ENCODE results near the gene SEC14L5.

Gene SEC14L5

DNA sequence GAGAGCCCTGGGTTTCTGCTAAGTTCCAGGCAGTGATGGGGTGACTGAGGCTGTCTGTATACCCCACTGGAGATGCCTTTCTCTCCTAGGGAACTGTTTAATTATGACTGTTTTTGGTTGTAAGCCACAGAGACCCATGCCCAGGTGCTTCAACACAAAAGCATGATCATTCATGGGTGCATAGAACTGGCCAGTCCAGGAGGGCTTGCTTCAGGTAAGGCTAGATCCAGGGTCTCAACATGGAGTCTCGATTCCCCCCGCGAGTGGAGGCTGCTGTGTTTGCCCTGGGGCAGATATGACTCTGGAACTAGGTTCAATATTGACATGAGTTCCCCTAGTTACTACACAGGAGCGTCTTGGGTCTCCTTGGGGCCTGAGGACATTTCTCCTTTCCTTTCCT lies 57.8 kb downstream of the SEC14L5 start:
- no peak for DNase-seq (ENCODE audit: low spot score)

DNA sequence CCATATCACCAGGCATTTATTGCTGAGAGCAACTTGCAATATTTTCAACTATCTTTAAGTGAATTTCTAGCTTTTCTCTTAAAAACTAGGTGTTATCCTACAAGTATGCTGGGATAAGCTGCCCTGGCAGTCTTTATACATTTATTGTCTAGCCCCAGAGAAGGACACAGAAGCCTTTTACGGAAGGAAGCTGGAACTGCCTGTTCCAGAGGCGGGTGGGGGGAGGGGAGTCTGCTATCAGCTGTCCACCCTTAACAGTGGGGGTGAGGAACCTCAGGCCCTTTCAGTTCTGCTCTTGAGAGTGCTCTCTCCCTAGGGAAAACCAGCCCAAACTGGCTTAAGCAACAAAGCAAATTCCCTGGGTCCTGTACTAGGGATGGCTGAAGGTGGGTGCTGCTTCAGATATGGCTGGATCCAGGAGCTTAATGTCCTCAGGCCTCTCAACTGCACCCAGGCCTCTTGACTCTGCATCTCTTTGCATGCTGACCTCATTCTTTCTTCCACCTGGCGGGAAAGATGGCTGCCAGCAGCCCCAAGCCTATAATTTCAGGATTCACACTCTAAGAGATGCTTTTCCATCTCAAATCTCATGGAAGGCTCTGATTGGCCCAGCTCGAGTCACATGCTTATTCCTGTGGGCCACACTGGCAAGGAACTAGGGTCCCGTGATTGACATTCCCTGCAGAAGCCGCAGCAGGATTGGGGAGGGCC lies 59.0 kb downstream of the SEC14L5 start:
- DNase-seq (ENCODE audit: low spot score), result no peak

DNA sequence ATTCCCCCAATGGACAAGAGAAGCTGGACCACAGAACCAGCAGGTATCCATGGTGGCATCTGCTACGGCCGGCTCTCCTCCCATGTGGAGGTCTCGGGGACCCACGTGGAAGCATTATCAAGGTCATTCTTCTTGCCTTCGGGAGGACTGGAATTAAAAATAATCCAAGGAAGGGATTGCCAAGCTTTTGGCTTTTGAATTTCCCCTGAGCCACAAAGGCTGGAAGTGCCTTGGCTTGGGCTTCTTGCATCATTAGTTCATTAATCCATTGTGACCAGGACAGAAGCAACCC lies 59.5 kb downstream of the SEC14L5 start:
- DNase-seq (ENCODE audit: low spot score), result no peak

DNA sequence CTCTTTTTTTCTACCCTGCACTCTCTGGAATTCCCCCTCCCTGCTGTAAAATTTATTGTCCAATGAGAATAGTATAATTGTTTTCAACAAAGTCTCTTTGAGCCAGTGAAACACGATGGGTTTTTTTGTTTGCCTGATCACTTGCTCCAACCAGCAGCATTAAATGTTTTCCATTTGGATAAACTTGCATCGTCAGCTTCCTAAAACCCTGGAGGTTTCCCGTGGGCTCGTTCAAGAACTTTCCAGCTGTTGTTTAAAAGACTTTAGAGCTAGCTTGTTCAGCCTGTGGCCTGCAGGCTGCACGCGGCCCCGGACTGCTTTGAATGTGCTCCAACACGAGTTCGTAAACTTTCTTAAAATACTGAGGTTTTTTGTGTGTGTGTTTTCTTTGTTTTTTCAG lies 60.7 kb downstream of the SEC14L5 start:
- DNase-seq (ENCODE audit: low spot score), result no peak

DNA sequence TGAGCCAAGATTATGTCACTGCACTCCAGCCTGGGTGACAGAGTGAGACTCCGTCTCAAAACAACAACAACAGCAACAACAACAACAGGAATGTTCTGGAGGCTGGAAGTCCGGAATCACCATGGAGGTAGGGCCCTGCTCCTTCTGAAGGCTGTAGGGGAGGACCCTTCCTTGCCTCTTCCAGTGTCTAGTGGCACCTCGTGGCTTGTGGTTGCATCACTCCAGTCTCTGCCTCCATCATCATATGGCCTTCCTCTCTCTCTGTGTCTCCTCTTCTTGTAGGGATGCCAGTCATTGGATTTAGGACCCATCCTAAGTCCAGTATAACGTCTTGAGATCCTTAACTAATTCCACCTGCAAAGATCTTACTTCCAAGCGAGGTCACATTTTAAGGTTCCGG lies 61.6 kb downstream of the SEC14L5 start:
- no peak for DNase-seq (ENCODE audit: low spot score)

DNA sequence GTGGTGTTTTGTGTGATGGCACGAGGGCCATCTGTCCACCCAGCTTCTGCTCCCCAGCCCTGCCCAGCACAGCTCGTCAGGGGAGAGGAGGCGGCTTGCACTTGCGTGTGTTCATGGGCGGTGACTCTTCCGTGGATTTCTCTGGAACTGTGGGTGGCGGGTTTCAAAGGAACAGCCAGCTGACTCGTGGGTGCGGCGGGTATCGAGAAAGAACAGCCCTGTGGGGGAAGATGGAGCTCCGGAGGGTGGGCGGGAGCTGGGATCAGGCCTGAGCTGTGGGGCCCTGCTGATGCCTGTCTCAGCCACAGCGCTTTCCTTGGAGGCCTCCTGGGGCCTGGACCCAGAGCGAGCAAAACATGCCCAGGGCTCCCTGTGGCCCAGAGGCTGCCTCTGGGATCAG lies 62.4 kb downstream of the SEC14L5 start:
- no peak for DNase-seq (ENCODE audit: low spot score)

DNA sequence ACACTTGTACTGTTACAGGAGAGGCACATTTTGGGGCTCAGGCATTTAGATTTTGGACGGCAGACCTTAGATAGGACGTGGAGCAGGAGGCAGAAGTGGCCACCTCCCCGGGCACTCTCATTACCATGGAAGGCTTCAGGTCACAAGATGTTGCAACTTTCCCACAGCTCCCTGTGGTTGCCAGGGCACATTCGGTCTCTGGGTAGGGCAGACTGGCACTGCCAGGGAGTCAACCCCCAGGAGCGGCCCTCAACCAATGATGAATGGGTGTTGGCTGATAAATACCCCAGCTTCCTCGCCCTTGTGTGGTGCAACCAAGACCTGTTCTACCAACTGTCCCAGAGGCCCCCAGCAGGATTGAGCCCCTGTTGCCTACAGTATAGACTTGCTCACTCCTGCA lies 64.4 kb downstream of the SEC14L5 start:
- DNase-seq (ENCODE audit: low spot score), result no peak

DNA sequence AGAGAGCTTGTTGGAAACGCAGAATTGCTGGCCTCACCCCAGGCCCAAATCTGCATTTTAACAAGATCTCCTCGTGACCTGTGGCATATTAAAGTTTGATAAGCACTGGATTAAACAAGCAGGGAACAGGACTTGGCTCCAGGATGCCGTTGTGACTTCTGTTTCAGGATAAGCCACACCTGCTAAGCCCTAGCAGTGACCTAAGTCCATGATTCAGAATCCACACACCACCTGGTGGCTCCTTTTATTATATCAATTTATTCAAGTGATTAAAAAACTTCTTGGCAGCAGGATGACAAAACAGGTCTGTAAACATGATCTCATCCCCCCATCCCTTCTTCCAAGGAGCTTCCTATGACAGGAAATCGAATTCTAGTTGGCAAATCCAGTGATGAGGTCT lies 66.5 kb downstream of the SEC14L5 start:
- no peak for DNase-seq (ENCODE audit: low spot score)

DNA sequence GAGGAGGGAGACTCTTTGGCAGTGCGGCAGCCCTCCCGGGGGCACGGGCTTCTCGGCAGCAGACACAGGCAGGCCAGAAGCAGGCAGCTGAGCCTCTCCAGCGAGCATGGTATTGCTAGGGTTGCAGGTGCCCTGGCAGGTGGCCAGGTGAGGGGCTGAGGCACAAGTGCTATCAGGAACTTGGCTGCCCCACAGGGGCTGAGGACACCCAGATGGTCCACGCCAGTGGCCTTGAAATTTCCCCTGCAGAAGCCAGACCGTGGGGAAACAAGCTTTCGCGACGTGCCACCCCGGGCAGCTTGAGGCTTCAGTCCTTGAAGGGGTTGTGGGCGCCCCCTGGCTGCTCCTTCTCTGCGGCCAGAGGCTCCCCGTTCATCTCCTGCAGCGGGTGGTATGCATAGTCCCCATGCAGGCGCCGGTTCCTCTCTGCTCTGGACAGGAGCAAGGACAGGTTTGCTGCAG lies 67.1 kb downstream of the SEC14L5 start:
- DNase-seq (ENCODE audit: low spot score), result no peak

DNA sequence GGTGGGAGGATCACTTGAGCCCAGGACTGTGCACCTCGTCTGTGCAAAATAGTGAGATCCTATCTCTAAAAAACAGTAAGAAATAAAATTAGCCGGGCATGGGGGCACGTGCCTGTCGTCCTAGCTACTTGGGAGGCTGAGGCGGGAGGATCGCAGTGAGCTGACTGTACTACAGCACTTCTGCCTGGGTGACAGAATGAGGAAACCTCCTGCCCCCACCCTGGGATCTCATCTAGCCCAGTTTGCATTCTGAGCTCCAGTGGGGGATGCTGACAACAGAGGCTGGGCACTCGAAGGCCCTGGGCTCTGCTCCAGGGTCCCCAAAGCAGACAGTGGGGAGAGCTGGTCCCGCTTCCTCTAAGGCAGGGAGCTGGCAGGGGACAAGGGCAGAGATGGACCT lies 68.5 kb downstream of the SEC14L5 start:
- no peak for DNase-seq (ENCODE audit: low spot score)

DNA sequence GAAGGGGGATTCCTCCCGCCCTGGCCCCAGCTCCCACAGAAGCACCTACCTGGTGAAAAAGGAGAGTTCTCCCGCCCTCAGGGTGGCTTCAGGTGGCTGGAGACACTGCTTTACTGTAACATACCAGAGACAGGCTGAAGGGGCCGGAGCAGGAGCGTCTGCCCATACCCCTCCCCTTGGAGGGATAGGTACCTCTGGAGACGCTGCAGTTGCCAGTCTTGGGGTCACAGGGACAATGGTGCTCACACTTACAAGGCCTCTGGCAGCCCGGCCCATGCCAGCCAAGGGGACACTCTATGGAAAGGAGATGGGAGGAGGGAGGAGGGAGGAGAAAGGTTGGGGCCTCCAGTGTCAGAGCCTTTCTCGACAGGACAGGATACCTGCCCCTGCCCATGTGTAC lies 69.0 kb downstream of the SEC14L5 start:
- no peak for DNase-seq (ENCODE audit: low spot score)

DNA sequence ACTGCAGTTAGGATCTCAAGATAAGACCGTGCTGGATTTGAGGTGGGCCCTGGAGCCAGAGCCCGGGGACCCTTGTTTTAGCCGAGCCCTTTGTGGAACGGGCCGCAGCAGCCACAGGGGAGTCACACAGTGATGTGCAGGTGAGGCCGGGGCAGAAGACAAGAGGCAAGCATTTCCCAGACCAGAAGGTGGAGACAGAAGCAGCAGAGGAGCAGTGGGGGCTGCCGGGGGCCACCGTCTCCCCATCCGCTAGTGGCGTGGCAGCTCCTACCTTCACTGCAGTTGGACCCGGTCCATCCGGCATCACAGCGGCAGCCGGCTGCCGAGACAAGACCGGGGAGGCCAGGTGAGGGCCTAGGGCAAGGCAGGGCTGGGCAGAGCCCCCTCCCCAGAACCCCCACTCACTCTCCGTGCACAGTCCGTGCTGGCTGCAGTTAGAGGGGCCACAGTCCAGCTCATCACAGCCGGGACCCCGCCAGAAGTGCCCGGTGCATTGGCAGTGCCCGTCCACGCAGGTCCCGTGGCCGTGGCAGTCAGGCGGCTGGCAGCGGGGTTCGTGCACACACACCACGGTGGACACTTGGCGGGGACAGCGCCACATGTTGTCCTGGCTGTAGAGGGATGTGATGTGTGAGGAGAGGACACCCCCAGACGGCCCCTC lies 69.6 kb downstream of the SEC14L5 start:
- no peak for DNase-seq (ENCODE audit: low spot score)

DNA sequence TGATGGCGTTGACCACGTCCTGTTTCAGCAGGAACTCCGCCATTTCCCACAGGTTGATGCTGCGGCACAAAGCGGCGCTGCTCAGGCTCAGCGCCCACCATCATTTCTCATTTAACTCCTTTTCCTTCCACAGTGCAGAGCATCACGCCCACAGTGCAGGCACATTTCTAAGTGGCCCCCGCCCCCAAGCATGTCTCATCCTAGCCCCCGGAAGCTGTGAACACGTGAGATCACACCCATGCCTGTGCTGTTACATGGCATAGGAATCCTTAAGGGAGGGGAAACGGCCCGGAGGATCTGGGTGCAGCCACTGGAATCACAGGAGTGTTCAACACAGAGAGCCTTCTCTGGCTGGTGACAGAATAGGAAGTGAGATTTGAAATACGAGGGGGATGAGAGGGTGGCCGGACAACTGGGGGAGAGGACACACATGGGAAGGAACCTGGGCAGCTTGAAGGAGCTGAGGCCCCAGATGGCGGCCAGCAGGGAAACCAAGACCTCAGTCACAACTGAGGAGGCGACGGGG lies 70.9 kb downstream of the SEC14L5 start:
- DNase-seq (ENCODE audit: low spot score), result no peak

DNA sequence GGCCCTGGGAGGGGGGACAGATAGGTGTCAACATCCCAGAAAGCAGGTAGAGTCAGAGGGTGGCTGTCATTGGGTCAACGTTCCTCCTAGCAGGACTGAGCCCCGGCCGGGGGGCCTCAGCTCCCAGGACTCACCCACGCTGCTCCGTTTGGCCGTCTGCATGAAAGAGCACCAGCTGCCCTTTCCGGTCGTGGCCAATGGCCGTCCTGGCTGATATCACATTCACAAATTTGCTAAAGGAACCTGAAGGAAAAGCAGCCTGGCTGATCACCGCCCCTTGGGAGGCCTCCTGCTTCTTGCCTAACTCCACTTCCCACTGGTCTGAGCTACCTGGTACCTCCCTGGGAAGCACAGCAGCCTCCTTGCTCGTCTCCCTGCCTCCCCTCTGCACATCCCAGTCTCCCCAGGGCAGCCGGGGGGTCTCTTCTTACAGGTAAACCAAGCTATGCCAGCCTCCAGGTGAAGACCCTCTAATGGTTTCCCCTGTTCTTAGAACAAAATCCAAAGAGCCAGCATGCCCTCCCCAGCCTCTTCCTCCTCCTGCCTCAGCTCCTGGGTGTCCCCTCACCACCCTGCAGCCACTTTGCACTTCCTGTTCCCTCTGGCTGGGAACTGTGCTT lies 72.2 kb downstream of the SEC14L5 start:
- no peak for DNase-seq (ENCODE audit: low spot score)

DNA sequence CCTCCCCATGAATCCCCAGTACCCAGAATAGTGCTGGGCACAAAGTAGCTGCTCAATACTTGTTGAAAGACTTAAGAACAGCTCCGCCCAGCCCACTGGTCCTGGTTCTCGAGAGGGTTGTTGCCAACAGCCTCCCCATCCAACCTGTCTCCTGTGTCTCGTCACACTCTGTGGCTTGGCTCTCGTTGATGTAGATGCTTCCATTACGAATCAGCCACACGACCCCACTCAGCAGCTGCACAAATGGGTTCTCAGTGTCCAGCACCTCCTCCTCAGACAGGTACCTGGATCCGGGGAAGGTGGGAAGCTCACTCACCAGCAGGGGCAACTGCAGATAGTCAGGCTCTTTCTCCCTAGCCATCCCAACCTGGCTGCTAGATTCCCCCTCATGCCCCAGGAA lies 73.5 kb downstream of the SEC14L5 start:
- no peak for DNase-seq (ENCODE audit: low spot score)

DNA sequence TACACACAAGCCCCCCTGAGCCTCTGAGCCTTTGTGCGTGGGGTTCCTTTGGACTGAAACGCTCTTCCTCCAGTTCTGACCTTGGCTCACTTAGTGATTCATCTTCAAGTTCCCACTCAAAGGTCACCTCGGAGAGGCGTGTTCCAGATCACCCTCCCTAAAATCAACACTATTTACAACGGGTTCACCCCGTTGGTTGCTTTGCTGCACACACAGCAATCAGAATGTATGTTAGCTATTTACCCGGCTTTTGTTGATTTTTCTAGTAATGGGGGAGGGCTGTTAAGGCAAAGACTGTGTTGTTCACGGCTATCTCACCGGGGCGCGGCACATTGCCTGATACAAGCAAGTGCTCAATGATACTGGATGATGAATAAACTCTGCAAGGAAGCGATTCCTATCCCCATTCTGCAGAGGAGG lies 74.6 kb downstream of the SEC14L5 start:
- DNase-seq (ENCODE audit: low spot score), result no peak

DNA sequence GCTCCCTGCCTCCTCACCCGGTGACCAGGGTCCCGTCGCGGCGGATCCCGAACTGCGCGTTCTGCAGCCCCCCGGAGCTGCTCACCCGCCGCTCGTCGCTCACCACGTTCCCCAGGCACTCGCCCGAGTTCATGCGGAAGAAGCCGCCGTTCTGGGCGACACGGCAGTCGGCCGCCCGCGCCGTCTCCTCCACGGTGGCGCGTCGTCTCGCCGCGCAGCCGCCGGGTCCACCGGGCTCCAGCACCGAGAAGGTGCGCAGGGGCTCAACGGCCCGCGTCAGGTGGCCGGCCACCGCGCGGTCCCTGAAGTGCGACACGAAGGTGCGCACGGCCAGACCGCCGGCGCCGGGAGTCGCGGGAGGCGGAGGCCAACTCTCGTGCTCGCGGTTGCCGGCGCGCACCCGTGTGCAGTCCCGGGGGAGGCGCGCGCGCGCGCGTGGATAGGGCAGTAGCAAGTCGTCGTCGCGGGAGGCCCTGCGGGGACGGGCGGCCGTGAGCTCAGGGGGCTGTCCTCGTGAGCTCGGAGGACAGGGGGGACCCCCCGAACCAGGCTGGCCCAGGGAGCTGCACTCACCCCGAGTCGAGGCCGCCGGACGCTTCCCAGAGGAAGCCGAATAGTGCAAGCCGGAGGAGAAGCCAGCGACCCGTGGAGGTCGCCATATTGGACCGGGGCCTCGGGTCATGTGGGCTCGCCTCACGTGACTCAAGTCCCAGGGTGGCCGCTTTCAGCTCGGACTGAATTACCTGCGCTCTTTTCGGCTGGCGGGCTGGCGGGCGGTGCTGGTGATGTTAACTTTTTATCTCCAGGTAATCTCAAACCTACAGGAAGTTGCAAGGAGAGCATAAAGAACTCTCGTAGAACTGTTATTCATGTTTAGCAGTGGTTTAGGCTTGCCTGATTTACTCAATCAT lies 75.4 kb downstream of the SEC14L5 start, which contains the start of gene NAGPA:
TSS of gene NAGPA (minus strand) at position 680 of the 911 bp plus-strand sequence. CDS start at position 659, 21 bp downstream.
- peak; percentile 88 for DNase-seq (ENCODE audit: low spot score)

DNA sequence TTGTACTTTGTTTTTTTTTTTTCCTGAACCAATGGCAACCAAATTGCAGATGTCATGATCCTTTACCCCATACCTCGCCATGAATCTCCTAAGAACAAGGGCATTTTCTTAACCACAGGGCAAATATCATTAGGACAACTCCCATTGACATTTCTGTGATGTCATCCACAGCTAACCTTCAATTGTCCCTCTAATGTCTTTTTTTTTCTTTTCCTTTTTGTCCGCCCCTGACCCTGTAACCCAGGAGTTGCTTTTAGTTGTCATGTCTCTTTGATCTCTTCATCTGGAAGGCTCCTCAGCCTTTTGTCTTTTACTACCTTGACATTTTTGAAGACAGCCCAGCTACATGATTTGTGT lies 76.0 kb downstream of the SEC14L5 start:
- DNase-seq (ENCODE audit: low spot score), result no peak

DNA sequence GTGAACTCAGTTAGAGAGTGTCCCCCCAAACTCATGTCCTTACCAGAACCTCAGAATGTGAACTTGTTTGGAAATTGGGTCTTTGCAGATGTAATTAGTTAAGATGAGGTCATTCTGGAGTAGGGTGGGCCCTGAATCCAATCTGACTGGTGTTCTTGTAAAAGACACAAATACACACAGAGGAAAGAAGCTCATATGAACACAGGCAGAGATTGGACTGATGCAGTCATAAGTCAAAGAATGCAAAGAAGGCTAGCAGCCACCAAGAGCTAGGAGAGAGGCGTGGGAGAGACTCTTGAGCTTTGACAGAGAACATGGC lies 77.7 kb downstream of the SEC14L5 start:
- no peak for DNase-seq (ENCODE audit: low spot score)

DNA sequence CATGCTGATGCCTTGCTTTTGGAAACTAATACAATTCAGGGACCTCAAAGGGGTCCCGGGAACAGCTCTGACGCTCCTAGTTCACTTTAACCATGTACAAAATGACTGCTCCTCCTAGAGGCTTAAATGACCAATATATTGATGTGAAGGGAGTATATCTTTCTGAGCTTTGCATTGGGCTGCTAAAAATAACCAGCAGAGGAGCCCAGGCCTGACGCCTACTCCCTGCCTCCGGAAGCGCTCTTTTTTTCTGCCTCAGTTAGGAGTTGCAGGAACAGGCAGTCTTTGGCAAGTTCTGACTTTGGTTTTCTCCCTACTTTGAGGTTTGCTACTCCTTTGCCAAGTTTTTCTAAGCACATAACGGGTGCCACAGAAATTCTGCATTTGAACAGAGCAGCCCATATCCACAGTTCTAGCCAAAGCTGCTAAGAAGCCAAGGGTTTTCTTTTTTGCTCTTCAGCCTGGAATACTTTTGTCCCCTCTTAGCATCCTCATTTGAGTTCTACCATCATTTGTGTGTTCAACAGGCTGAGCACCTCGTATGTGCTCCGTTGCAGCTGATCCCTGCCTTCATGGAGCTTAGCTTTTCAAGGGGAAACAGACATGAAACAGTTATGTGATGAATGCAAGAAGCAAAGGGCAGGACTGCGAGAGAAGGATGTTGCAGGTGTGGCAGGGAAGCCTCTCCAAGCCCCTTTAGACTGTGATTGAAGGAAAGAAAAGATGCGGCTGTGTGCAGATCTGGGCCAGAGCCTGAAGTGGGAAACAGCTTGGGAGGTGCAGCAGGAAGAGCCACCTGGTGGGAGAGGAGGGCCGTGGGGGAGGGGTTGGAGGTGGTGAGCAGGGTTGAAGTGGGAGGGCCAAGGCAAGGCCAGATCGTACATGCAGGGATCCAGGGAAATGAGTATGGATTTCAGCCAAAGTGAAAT lies 78.4 kb downstream of the SEC14L5 start:
- DNase-seq (ENCODE audit: low spot score), result no peak

DNA sequence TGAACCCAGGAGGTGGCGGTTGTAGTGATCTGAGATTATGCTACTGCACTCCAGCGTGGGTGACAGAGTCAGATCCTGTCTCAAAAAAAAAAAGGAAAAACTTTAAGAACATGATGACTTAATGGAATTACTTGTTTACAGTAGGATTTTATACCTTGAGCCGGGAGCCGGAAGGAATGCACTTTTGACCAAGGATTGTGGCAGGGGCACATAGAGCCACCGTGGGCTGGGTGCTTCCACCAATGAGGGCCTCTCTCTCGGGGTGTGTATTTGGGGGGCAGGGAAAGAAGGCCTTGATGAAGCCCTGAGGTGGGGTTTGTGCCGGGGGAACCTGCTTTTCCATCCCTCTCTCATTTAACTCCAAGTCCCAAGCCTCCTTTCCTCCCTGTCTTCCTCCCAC lies 82.3 kb downstream of the SEC14L5 start:
- DNase-seq (ENCODE audit: low spot score), result no peak
